H1 (cell line): ENCODE results near the gene STX18. TPM values are rescaled to one million over a fixed set of nuclear protein-coding genes. Genes with fewer than 3 reads are reported as not detected.
A peak's percentile ranks its signal among the peaks of the same experiment; 100 is the strongest.

Experiments used
- CTCF ChIA-PET: fragments of 300-600 bp; sonication (Branson Sonifier 250); formaldehyde crosslinking; loops from one replicate; lab custom pipeline; 2021; ENCODE audit not compliant: partially characterized antibody; lab: Charles Lee
- POLR2A ChIA-PET: fragments of 300-600 bp; sonication (Branson Sonifier 250); formaldehyde crosslinking; loops from one replicate; lab custom pipeline; 2021; ENCODE audit warnings: inconsistent platforms; ENCODE audit not compliant: partially characterized antibody; lab: Charles Lee
- DNase-seq, 2 experiments: peaks; one replicate each; pipeline versions ENCODE4 v3.0.0 to v3.0.0-alpha.2; 2010 to 2022; ENCODE audit warnings: low spot score in 2 of 2, low read depth in 1 of 2, mixed read lengths in 1 of 2
- FAIRE-seq: peaks from 2 replicates; lab custom pipeline; 2011; peaks lifted over from hg19 to GRCh38; lab: Jason Lieb, UNC
- H2AFZ ChIP-seq: 2 replicates; pipeline ENCODE4 v1.8.1; 2012; ENCODE audit warnings: low read length, inconsistent platforms
- H2AK5ac ChIP-seq: 2 replicates; pipeline ENCODE4 v1.6.1; 2013; ENCODE audit warnings: low read depth, low read length
- H2BK120ac ChIP-seq: replicated peaks from 2 replicates; pipeline ENCODE3; 2013; ENCODE audit warnings: low read depth, low read length, inconsistent platforms
- H2BK12ac ChIP-seq: 2 replicates; pipeline ENCODE4 v1.6.1; 2013; ENCODE audit warnings: low read depth, low read length
- H2BK15ac ChIP-seq: 2 replicates; pipeline ENCODE4 v1.6.1; 2013; ENCODE audit warnings: low read length
- H2BK20ac ChIP-seq: 2 replicates; pipeline ENCODE4 v1.6.1; 2013; ENCODE audit warnings: low read length
- H2BK5ac ChIP-seq: 2 replicates; pipeline ENCODE4 v1.6.1; 2013; ENCODE audit warnings: low read depth, low read length
- H3K14ac ChIP-seq: 2 replicates; pipeline ENCODE4 v1.6.1; 2013; ENCODE audit warnings: inconsistent platforms; ENCODE audit not compliant: insufficient read length
- H3K18ac ChIP-seq: 2 replicates; pipeline ENCODE4 v1.6.1; 2013; ENCODE audit warnings: low read length; ENCODE audit errors: extremely low read depth
- H3K23ac ChIP-seq: 2 replicates; pipeline ENCODE4 v1.6.1; 2013; ENCODE audit warnings: inconsistent platforms; ENCODE audit not compliant: insufficient read length
- H3K23me2 ChIP-seq: 2 replicates; pipeline ENCODE4 v1.6.1; 2013; ENCODE audit warnings: low read depth, low read length
- H3K27ac ChIP-seq: 2 replicates; pipeline ENCODE4 v1.6.1; 2011; ENCODE audit warnings: low read depth, low read length, inconsistent platforms
- H3K27me3 ChIP-seq, 4 experiments: replicated peaks in 1 of 4; 1 replicate in 1 of 4; 2 replicates in 3 of 4; pipeline versions ENCODE4 v1.6.1 to v1.8.1; 2011 to 2013; ENCODE audit warnings: low read length in 3 of 4, mild to moderate bottlenecking in 3 of 4, inconsistent platforms in 2 of 4, mixed read lengths in 2 of 4, moderate library complexity in 1 of 4; ENCODE audit not compliant: control insufficient read depth in 3 of 4, insufficient read depth in 3 of 4; ENCODE audit errors: extremely low read depth in 1 of 4
- H3K36me3 ChIP-seq, 4 experiments: 2 replicates each; pipeline versions ENCODE4 v1.6.1 to v1.8.1; 2011 to 2013; ENCODE audit warnings: mild to moderate bottlenecking in 4 of 4, low read length in 3 of 4, moderate library complexity in 2 of 4, control low read depth in 1 of 4, inconsistent platforms in 1 of 4; ENCODE audit not compliant: insufficient read depth in 4 of 4, control insufficient read depth in 2 of 4
- H3K4ac ChIP-seq: replicated peaks from 2 replicates; pipeline ENCODE3; 2013; ENCODE audit warnings: low read length, low read depth, mixed read lengths, inconsistent platforms; ENCODE audit not compliant: insufficient read length
- H3K4me1 ChIP-seq, 4 experiments: replicated peaks in 1 of 4; 1 replicate in 1 of 4; 2 replicates in 3 of 4; pipeline versions ENCODE4 v1.6.1 to v1.8.1; 2011 to 2013; ENCODE audit warnings: low read length in 3 of 4, inconsistent platforms in 2 of 4, mixed read lengths in 1 of 4; ENCODE audit not compliant: insufficient read depth in 4 of 4, control insufficient read depth in 3 of 4
- H3K4me2 ChIP-seq, 2 experiments: 2 replicates each; pipeline versions ENCODE4 v1.6.1 to v1.8.1; 2011 to 2013; ENCODE audit warnings: low read depth in 2 of 2, low read length in 2 of 2, control low read depth in 1 of 2, inconsistent platforms in 1 of 2, mild to moderate bottlenecking in 1 of 2; ENCODE audit not compliant: insufficient read depth in 1 of 2
- H3K4me3 ChIP-seq, 4 experiments: fragments of 200-600, 300-600 bp in 1 of 4; sonication (generic), shearing (Covaris generic), sonication (Bioruptor Twin) in 1 of 4; 2 replicates each; pipeline versions ENCODE4 v1.5.1 to v1.8.1; 2011 to 2016; ENCODE audit warnings: low read length in 4 of 4, low read depth in 3 of 4, control low read depth in 2 of 4, inconsistent platforms in 2 of 4, mild to moderate bottlenecking in 2 of 4, mixed read lengths in 1 of 4, moderate library complexity in 1 of 4; ENCODE audit not compliant: insufficient read depth in 2 of 4; ENCODE audit errors: extremely low read depth in 1 of 4
- H3K56ac ChIP-seq: replicated peaks from 2 replicates; pipeline ENCODE3; 2013; ENCODE audit warnings: low read depth, mild to moderate bottlenecking, mixed read lengths, low read length, inconsistent platforms; ENCODE audit not compliant: insufficient read length
- H3K79me1 ChIP-seq: 2 replicates; pipeline ENCODE4 v1.6.1; 2013; ENCODE audit warnings: low read depth, low read length, control low read depth
- H3K79me2 ChIP-seq, 2 experiments: 2 replicates each; pipeline versions ENCODE4 v1.6.1 to v1.8.1; 2012 to 2013; ENCODE audit warnings: low read length in 2 of 2, mild to moderate bottlenecking in 2 of 2, inconsistent platforms in 1 of 2; ENCODE audit not compliant: insufficient read depth in 2 of 2, control insufficient read depth in 1 of 2
- H3K9ac ChIP-seq, 4 experiments: replicated peaks in 1 of 4; 1 replicate in 1 of 4; 2 replicates in 3 of 4; pipeline versions ENCODE4 v1.6.1 to v1.8.1; 2011 to 2013; ENCODE audit warnings: low read depth in 3 of 4, low read length in 3 of 4, control low read depth in 2 of 4, mild to moderate bottlenecking in 2 of 4, moderate library complexity in 2 of 4, inconsistent platforms in 1 of 4; ENCODE audit errors: extremely low read depth in 1 of 4
- H3K9me3 ChIP-seq, 2 experiments: 2 replicates each; pipeline versions ENCODE4 v1.6.1 to v1.8.1; 2012 to 2013; ENCODE audit warnings: mild to moderate bottlenecking in 2 of 2, moderate library complexity in 2 of 2, control low read depth in 1 of 2, inconsistent platforms in 1 of 2, low read depth in 1 of 2, low read length in 1 of 2, mixed read lengths in 1 of 2; ENCODE audit not compliant: insufficient read depth in 2 of 2
- H4K20me1 ChIP-seq, 2 experiments: replicated peaks in 1 of 2; 2 replicates each; pipeline versions ENCODE3 to v1.8.1; 2011 to 2013; ENCODE audit warnings: inconsistent platforms in 2 of 2, low read length in 2 of 2, mild to moderate bottlenecking in 1 of 2; ENCODE audit not compliant: insufficient read depth in 2 of 2, control insufficient read depth in 1 of 2
- H4K5ac ChIP-seq: 2 replicates; pipeline ENCODE4 v1.6.1; 2013; ENCODE audit warnings: low read length, low read depth, mixed read lengths, inconsistent platforms; ENCODE audit not compliant: insufficient read length
- H4K8ac ChIP-seq: 2 replicates; pipeline ENCODE4 v1.8.0; 2013; ENCODE audit warnings: mild to moderate bottlenecking, moderate library complexity, low read length, inconsistent platforms; ENCODE audit not compliant: insufficient read depth; ENCODE audit errors: extremely low read depth
- H4K91ac ChIP-seq: replicated peaks from 2 replicates; pipeline ENCODE3; 2013; ENCODE audit warnings: low read length, mixed read lengths, inconsistent platforms; ENCODE audit not compliant: insufficient read length
- PHF8 ChIP-seq: fragments of 200-600 bp; sonication (generic); conservative IDR thresholded peaks from 2 replicates; pipeline ENCODE4 v1.7.1; 2012; ENCODE audit warnings: low read depth, mild to moderate bottlenecking, inconsistent platforms, low read length, moderate library complexity
- RAD21 ChIP-seq, 2 experiments: IDR thresholded peaks in 1 of 2; conservative IDR thresholded peaks in 1 of 2; 2 replicates each; pipeline ENCODE4 v1.6.1; 2011; ENCODE audit warnings: low read depth in 2 of 2, low read length in 2 of 2, improper control_type of control experiment in 1 of 2, inconsistent platforms in 1 of 2, mild to moderate bottlenecking in 1 of 2, moderate library complexity in 1 of 2
- RNF2 ChIP-seq: fragments of 200-900, 300-1000 bp; sonication (generic); IDR thresholded peaks from 2 replicates; pipeline ENCODE4 v1.7.1; 2016; ENCODE audit warnings: borderline replicate concordance, low read depth, mild to moderate bottlenecking, antibody characterized with exemption, low read length; ENCODE audit not compliant: poor library complexity, severe bottlenecking; ENCODE audit errors: missing control alignments
- YY1 ChIP-seq: IDR thresholded peaks from 2 replicates; pipeline ENCODE4 v1.6.1; 2011; ENCODE audit warnings: low read depth, mild to moderate bottlenecking, low read length
- WGBS, 2 experiments: shearing (Covaris generic) in 1 of 2; methylation state at CpG; one replicate each; pipeline versions ENCODE4 v1.1.6 to v1.1.7; 2013 to 2015; ENCODE audit warnings: low lambda C conversion rate in 2 of 2, mixed read lengths in 2 of 2, inconsistent platforms in 1 of 2, low coverage in 1 of 2, missing lambda C conversion rate in 1 of 2; ENCODE audit not compliant: insufficient replicate concordance in 2 of 2, insufficient coverage in 1 of 2, insufficient read length in 1 of 2; ENCODE audit errors: extremely low coverage in 1 of 2, missing lambda C conversion rate in 1 of 2; 5-methylcytosine and 5-hydroxymethylcytosine counted together
- polyA plus RNA-seq, 7 experiments: library from polyadenylated mRNA; depleted of rRNA in 3 of 7; stranded (reverse) in 5 of 7; unstranded in 2 of 7; fragments of >200 nt in 5 of 7; fragments of 200-250 nt in 2 of 7; gene quantifications; 1 replicate in 5 of 7; 2 replicates in 1 of 7; 4 replicates in 1 of 7; pipeline versions ENCODE4 v1.2.1 to v1.2.3, GENCODE V29; 2011 to 2013; ENCODE audit warnings: missing spikeins in 2 of 7, mixed read lengths in 2 of 7
- total RNA-seq: library from RNA; stranded (reverse); fragmentation: NEBNext Ultra II Directional; extraction: Animal tissue kit (Norgen Biotek cat#: 25700); gene quantifications from 2 replicates; pipeline ENCODE4 v1.2.1, GENCODE V29; 2021
- TF ChIP-seq, protein P1 (sequence below), 3 experiments: IDR thresholded peaks; 1 replicate in 2 of 3; 2 replicates in 1 of 3; pipeline versions ENCODE4 v1.5.1 to v1.6.1; 2011; ENCODE audit warnings: low read length in 3 of 3, mild to moderate bottlenecking in 3 of 3, inconsistent platforms in 2 of 3, low read depth in 1 of 3, moderate library complexity in 1 of 3; ENCODE audit not compliant: insufficient read depth in 1 of 3; ENCODE audit errors: control extremely low read depth in 1 of 3

STX18 gene
- total and polyA plus RNA-seq, 2 of the 8 experiments (the other 6 are each of a cell fraction or from before 2014, with no cell fraction given) = 14.6 to 18.3 TPM

DNA sequence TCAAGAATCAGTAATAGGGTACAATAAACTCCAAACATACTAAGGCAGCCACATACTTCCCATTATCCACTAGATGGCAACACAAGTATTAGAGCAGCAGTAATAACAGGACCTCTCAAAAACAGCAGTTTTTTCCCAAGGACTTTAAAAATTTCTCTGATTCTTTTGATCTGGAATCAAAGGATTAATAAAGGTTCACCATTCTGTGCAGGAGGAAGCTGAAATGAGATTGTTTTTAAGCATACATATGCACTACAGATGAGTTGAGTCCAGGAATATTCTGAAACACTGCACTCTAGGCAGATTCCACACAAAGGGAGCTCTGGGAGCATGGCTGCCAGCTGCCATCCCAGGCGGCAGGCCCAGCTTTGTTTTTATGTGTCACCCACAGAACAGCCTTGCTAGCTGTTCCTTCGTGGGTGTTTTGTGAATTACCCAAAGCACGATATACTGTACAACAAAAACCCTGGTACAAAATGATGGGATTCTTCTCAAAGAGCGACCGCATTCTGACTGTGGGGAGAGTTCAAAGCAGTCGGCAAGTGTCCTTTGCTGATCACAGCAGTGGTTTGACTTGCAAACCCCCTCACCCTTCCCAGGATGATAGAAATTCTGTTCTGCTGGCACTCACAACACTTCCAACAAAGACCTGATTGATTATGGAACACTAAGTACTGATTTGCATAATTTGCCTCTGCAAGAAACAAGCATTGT lies 61.0 kb downstream of the STX18 start:
- no peak overlapping the region; a peak in 1 of 8 replicates for H3K4me3 ChIP-seq
- no peak overlapping the region for H3K4ac ChIP-seq
- H3K79me2 ChIP-seq = peaks cover 0 to 2% of the 10 kb centered on the region in 2 experiments; a peak in 1 of 4 replicates
- peak overlapping the region; percentile 24 to 57; a peak in 3 of 4 replicates for H3K4me2 ChIP-seq
- H2BK15ac ChIP-seq = no peak overlapping the region
- WGBS, 2 experiments = 47% methylated on average over 6 of the region's 6 CpGs; no CpG with 5 or more reads in 1 of the 2 experiments
- H3K36me3 ChIP-seq = no peaks in the 10 kb centered on the region
- no peak overlapping the region for H2BK120ac ChIP-seq
- H3K14ac ChIP-seq = no peak overlapping the region
- H2AK5ac ChIP-seq = no peak overlapping the region
- H2BK12ac ChIP-seq = no peak overlapping the region; the same call in 1 of the 2 replicates
- H3K18ac ChIP-seq = 0 out of 2 replicates have a peak overlapping the region, but pooled peaks have one; percentile 4
- H3K23ac ChIP-seq = no peak overlapping the region
- ChIA-PET POLR2A (interaction anchor here (1.4 kb wide), 1 partner anchor 10 kb away, joined by 3 read pairs; no protein-coding TSS in a partner anchor), CTCF (interaction anchor here (0.8 to 2.7 kb wide), 13 partner anchors 8 to 237 kb away, joined by 3 to 14 read pairs (median 4); no protein-coding TSS in a partner anchor)
- no peak overlapping the region for H2AFZ ChIP-seq
- no peak overlapping the region for H2BK5ac ChIP-seq
- H4K5ac ChIP-seq = no peak overlapping the region
- no peak overlapping the region for H3K9ac ChIP-seq
- no peaks in the 10 kb centered on the region for H3K9me3 ChIP-seq
- no peaks in the 10 kb centered on the region for H3K79me1 ChIP-seq
- H3K4me1 ChIP-seq = peaks cover 2 to 23% (median 10%) of the 10 kb centered on the region in 4 experiments
- H3K27ac ChIP-seq = no peak overlapping the region
- peak in 1 of 2 experiments; percentile 18; a peak in 2 of 4 replicates for TF ChIP-seq RAD21 (IDR thresholded peaks at IDR 0.05 in 1 of 2, conservative IDR thresholded peaks at IDR 0.05 in 1 of 2; ENCODE audit: low read depth in 2 of 2, low read length in 2 of 2)
- TF ChIP-seq, protein P1, sequence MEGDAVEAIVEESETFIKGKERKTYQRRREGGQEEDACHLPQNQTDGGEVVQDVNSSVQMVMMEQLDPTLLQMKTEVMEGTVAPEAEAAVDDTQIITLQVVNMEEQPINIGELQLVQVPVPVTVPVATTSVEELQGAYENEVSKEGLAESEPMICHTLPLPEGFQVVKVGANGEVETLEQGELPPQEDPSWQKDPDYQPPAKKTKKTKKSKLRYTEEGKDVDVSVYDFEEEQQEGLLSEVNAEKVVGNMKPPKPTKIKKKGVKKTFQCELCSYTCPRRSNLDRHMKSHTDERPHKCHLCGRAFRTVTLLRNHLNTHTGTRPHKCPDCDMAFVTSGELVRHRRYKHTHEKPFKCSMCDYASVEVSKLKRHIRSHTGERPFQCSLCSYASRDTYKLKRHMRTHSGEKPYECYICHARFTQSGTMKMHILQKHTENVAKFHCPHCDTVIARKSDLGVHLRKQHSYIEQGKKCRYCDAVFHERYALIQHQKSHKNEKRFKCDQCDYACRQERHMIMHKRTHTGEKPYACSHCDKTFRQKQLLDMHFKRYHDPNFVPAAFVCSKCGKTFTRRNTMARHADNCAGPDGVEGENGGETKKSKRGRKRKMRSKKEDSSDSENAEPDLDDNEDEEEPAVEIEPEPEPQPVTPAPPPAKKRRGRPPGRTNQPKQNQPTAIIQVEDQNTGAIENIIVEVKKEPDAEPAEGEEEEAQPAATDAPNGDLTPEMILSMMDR (IDR thresholded peaks at IDR 0.05; ENCODE audit: control extremely low read depth in 1 of 3, insufficient read depth in 1 of 3, low read depth in 1 of 3, low read length in 3 of 3) = peak in 1 of 3 experiments; percentile 8; a peak in 2 of 4 replicates
- TF ChIP-seq YY1 = 0 out of 2 replicates have a peak, but pooled peaks have one; percentile 38
- no peak for TF ChIP-seq PHF8
- TF ChIP-seq RNF2 = no peak
- no peak overlapping the region for H4K8ac ChIP-seq
- DNase-seq (no peak), FAIRE-seq (peak; percentile 85)
- no peak overlapping the region for H2BK20ac ChIP-seq
- no peak overlapping the region for H4K91ac ChIP-seq
- H4K20me1 ChIP-seq = peaks cover 0 to 1% of the 10 kb centered on the region in 2 experiments
- H3K56ac ChIP-seq = no peak overlapping the region
- no peaks in the 10 kb centered on the region for H3K27me3 ChIP-seq
- no peaks in the 10 kb centered on the region for H3K23me2 ChIP-seq
